K562 (cell line): ENCODE results near the gene ZNF366. TPM values are rescaled to one million over a fixed set of nuclear protein-coding genes. Genes with fewer than 3 reads are reported as not detected.

Experiments used
- GTF2A2 ChIP-seq: IDR thresholded peaks from 2 replicates; pipeline ENCODE4 v1.6.1; 2016; ENCODE audit warnings: mild to moderate bottlenecking, missing genetic modification characterization, missing compliant biosample characterization
- MBD2 ChIP-seq: sonication (generic); IDR thresholded peaks from 2 replicates; pipeline ENCODE4 v1.6.1; 2016; ENCODE audit warnings: low read depth, borderline replicate concordance
- OTX1 ChIP-seq: fragments of 450-650 bp; formaldehyde crosslinking; IDR thresholded peaks from 2 replicates; pipeline ENCODE4 v1.4.0; 2022; ENCODE audit warnings: mild to moderate bottlenecking
- POLR2AphosphoS5 ChIP-seq: IDR thresholded peaks from 2 replicates; pipeline ENCODE4 v1.6.1; 2011; ENCODE audit warnings: mild to moderate bottlenecking, low read depth, low read length, moderate library complexity; ENCODE audit not compliant: control insufficient read depth, insufficient read depth
- RAD21 ChIP-seq, 2 experiments: fragments of 250-450 bp in 1 of 2; fragments of 450-650 bp in 1 of 2; sonication (Bioruptor Pico) in 1 of 2; formaldehyde crosslinking in 1 of 2; IDR thresholded peaks in 1 of 2; conservative IDR thresholded peaks in 1 of 2; 2 replicates each; pipeline versions ENCODE4 v1.4.0 to v1.8.0; 2020 to 2022; ENCODE audit warnings: mild to moderate bottlenecking in 2 of 2, moderate library complexity in 1 of 2
- RFX5 ChIP-seq: IDR thresholded peaks from 2 replicates; pipeline ENCODE4 v1.6.1; 2011; ENCODE audit warnings: low read depth, mild to moderate bottlenecking, improper control_type of control experiment, low read length
- SMAD4 ChIP-seq: fragments of 250-450 bp; sonication (Bioruptor Pico); conservative IDR thresholded peaks from 2 replicates; pipeline ENCODE4 v1.8.0; 2021; ENCODE audit warnings: inconsistent platforms, mild to moderate bottlenecking, moderate library complexity
- SMC3 ChIP-seq: conservative IDR thresholded peaks from 2 replicates; pipeline ENCODE4 v1.6.1; 2011; ENCODE audit warnings: low read depth, low read length, improper control_type of control experiment; ENCODE audit not compliant: insufficient read depth
- SNIP1 ChIP-seq: fragments of 450-650 bp; IDR thresholded peaks from 2 replicates; pipeline ENCODE4 v1.7.1; 2017; ENCODE audit warnings: low read depth, mild to moderate bottlenecking
- SOX6 ChIP-seq: fragments of 450-650 bp; IDR thresholded peaks from 2 replicates; pipeline ENCODE4 v1.6.1; 2014; ENCODE audit warnings: mild to moderate bottlenecking
- ZBTB5 ChIP-seq: fragments of 450-650 bp; IDR thresholded peaks from 2 replicates; pipeline ENCODE4 v1.6.1; 2017; ENCODE audit warnings: antibody characterized with exemption
- ZBTB9 ChIP-seq: fragments of 450-650 bp; formaldehyde crosslinking; IDR thresholded peaks from 2 replicates; pipeline ENCODE4 v1.4.0; 2020; ENCODE audit warnings: mild to moderate bottlenecking, moderate library complexity
- ZNF589 ChIP-seq: fragments of 200-800 bp; sonication (Bioruptor generic); IDR thresholded peaks from 2 replicates; pipeline ENCODE4 v1.6.1; 2016; ENCODE audit warnings: low read depth, missing genetic modification characterization, missing compliant biosample characterization
- ZNF609 ChIP-seq: sonication (generic); formaldehyde crosslinking; IDR thresholded peaks from 2 replicates; pipeline ENCODE4 v1.8.1; 2023; ENCODE audit warnings: missing genetic modification reagents, mild to moderate bottlenecking, borderline replicate concordance
- polyA plus RNA-seq, 8 experiments: library from polyadenylated mRNA; depleted of rRNA in 4 of 8; stranded (reverse) in 5 of 8; unstranded in 3 of 8; fragments of >200 nt; fragmentation: Nextera tagmentation in 2 of 8; fragmentation: Illumina TruSeq in 1 of 8; extraction: Ambion mirVana in 2 of 8; extraction: Trizol in 1 of 8; gene quantifications; 2 replicates each; pipeline versions ENCODE4 v1.2.1 to v1.2.3, GENCODE V29; 2011 to 2014; ENCODE audit warnings: inconsistent platforms in 1 of 8, missing spikeins in 1 of 8
- total RNA-seq, 7 experiments: library from RNA; depleted of rRNA in 6 of 7; stranded (reverse); fragments of >200 nt in 6 of 7; fragmentation: Illumina TruSeq in 2 of 7; extraction: Trizol in 2 of 7; gene quantifications; 2 replicates each; pipeline versions ENCODE4 v1.2.1 to v1.2.3, GENCODE V29; 2011 to 2021; ENCODE audit warnings: low replicate concordance in 1 of 7
- TF ChIP-seq, protein P1 (sequence below): sonication (generic); formaldehyde crosslinking; IDR thresholded peaks from 2 replicates; pipeline ENCODE4 v1.8.0; 2022; ENCODE audit warnings: mild to moderate bottlenecking, missing genetic modification reagents
- TF ChIP-seq, protein P2 (sequence below), 3 experiments: IDR thresholded peaks in 2 of 3; conservative IDR thresholded peaks in 1 of 3; 2 replicates each; pipeline ENCODE4 v1.5.1; 2011 to 2012; ENCODE audit warnings: low read length in 3 of 3, mild to moderate bottlenecking in 3 of 3, control low read depth in 2 of 3, improper control_type of control experiment in 1 of 3, inconsistent platforms in 1 of 3, low read depth in 1 of 3, mixed read lengths in 1 of 3, moderate library complexity in 1 of 3; ENCODE audit not compliant: insufficient read depth in 2 of 3

Gene ZNF366
- total and polyA plus RNA-seq, 9 of the 15 experiments (the other 6 are each of a cell fraction or from before 2014, with no cell fraction given) = not detected

DNA sequence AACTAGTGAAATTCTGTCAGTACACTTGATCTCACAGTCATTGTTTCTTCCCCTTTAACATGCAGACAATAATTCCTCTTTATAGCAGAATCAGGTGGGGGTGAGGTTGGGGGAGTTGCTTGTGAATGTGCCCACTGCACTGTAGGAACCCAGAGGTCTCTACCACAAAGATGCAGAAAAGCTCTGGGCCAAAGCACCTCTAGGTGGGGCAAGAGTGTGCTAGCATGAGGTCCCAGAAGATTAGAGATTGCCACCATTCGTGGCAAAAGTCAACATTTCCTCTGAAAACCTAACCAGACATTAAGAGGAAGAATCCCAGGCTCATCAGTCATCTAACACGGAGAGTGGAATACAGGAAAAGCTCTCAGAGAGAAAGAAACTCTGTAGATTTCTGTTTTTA is 112.5 kb downstream of the ZNF366 start (continued):
- TF ChIP-seq, protein P1, sequence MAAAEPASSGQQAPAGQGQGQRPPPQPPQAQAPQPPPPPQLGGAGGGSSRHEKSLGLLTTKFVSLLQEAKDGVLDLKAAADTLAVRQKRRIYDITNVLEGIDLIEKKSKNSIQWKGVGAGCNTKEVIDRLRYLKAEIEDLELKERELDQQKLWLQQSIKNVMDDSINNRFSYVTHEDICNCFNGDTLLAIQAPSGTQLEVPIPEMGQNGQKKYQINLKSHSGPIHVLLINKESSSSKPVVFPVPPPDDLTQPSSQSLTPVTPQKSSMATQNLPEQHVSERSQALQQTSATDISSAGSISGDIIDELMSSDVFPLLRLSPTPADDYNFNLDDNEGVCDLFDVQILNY = no peak
- no peak for TF ChIP-seq ZNF609 (CRISPR knock-in tag)
- TF ChIP-seq SOX6 = no peak
- TF ChIP-seq RAD21 (CRISPR knock-in tag; conservative IDR thresholded peaks at IDR 0.05 in 1 of 2, IDR thresholded peaks at IDR 0.05 in 1 of 2) = peak; percentile 71 to 77
- no peak for TF ChIP-seq OTX1 (CRISPR knock-in tag)
- TF ChIP-seq MBD2 = no peak
- no peak for TF ChIP-seq POLR2AphosphoS5
- no peak for TF ChIP-seq RFX5
- TF ChIP-seq GTF2A2 = no peak
- no peak for TF ChIP-seq SNIP1
- TF ChIP-seq, protein P2, sequence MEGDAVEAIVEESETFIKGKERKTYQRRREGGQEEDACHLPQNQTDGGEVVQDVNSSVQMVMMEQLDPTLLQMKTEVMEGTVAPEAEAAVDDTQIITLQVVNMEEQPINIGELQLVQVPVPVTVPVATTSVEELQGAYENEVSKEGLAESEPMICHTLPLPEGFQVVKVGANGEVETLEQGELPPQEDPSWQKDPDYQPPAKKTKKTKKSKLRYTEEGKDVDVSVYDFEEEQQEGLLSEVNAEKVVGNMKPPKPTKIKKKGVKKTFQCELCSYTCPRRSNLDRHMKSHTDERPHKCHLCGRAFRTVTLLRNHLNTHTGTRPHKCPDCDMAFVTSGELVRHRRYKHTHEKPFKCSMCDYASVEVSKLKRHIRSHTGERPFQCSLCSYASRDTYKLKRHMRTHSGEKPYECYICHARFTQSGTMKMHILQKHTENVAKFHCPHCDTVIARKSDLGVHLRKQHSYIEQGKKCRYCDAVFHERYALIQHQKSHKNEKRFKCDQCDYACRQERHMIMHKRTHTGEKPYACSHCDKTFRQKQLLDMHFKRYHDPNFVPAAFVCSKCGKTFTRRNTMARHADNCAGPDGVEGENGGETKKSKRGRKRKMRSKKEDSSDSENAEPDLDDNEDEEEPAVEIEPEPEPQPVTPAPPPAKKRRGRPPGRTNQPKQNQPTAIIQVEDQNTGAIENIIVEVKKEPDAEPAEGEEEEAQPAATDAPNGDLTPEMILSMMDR (IDR thresholded peaks at IDR 0.05 in 2 of 3, conservative IDR thresholded peaks at IDR 0.05 in 1 of 3; ENCODE audit: insufficient read depth in 2 of 3, low read depth in 1 of 3, low read length in 3 of 3) = peak; percentile 55 to 62 (median 59)
- no peak for TF ChIP-seq ZBTB5
- 0 out of 2 replicates have a peak, but pooled peaks have one; percentile 22 for TF ChIP-seq SMC3
- TF ChIP-seq SMAD4 (CRISPR knock-in tag) = no peak
- no peak for TF ChIP-seq ZNF589 (CRISPR knock-in tag)
- TF ChIP-seq ZBTB9 (CRISPR knock-in tag) = peak; percentile 78; the same call in 1 of the 2 replicates
